NT2/D1 (cell line): ENCODE results near the gene PROM1.

ENCODE experiments used
- SUZ12 ChIP-seq: IDR thresholded peaks from 2 replicates; pipeline ENCODE4 v1.6.1; 2011; ENCODE audit not compliant: insufficient read length, insufficient read depth; ENCODE audit errors: extremely low read depth
- YY1 ChIP-seq: IDR thresholded peaks from 2 replicates; pipeline ENCODE4 v1.6.1; 2011; ENCODE audit not compliant: insufficient read length, insufficient read depth
- ZNF274 ChIP-seq: IDR thresholded peaks from 2 replicates; pipeline ENCODE4 v1.6.1; 2011; ENCODE audit warnings: mild to moderate bottlenecking, low read depth, low read length

- TF ChIP-seq YY1 (no peak), ZNF274 (no peak), SUZ12 (no peak)
Observed at GRCh38 chr4:16034010-16034748, 49.6 kb downstream of the PROM1 start.
